OCI-LY7 (cell line): ENCODE measurements around the gene PPM1F. TPM values are rescaled to one million over a fixed set of nuclear protein-coding genes. Genes with fewer than 3 reads are reported as not detected.
A peak's percentile ranks its signal among the peaks of the same experiment; 100 is the strongest.

ENCODE experiments used
- Bru-seq: library from RNA; stranded (reverse); fragments of 400-500 nt; gene quantifications from one replicate; lab custom pipeline; 2021; lab: Mats Ljungman, UMichigan
- BruChase-seq, 2 experiments: library from RNA; stranded (reverse); fragments of 400-500 nt; gene quantifications; one replicate each; lab custom pipeline; 2021; lab: Mats Ljungman, UMichigan
- BruUV-seq: library from RNA; stranded (reverse); fragments of 400-500 nt; replicated peaks from 2 replicates; lab custom pipeline; 2021; lab: Mats Ljungman, UMichigan
- CTCF ChIA-PET: fragments of 300-600 bp; sonication (Branson Sonifier 250); formaldehyde crosslinking; loops from one replicate; lab custom pipeline; 2022; ENCODE audit warnings: antibody characterized with exemption; ENCODE audit not compliant: unreplicated experiment; lab: Charles Lee
- POLR2A ChIA-PET: fragments of 300-600 bp; sonication (Branson Sonifier 250); formaldehyde crosslinking; loops from one replicate; lab custom pipeline; 2022; ENCODE audit warnings: antibody characterized with exemption; lab: Charles Lee
- DNase-seq: peaks from one replicate; pipeline ENCODE4 v3.0.0-alpha.2; 2015; ENCODE audit warnings: low spot score
- H2AFZ ChIP-seq: fragments of 200-600 bp; sonication (generic), shearing (Covaris generic); 2 replicates; pipeline ENCODE4 v1.6.1; 2014; ENCODE audit warnings: mild to moderate bottlenecking, antibody characterized with exemption, low read length, moderate library complexity
- H3K27ac ChIP-seq: fragments of 200-600 bp; sonication (generic); 2 replicates; pipeline ENCODE4 v1.5.1; 2014; ENCODE audit warnings: mixed run types, low read depth, mild to moderate bottlenecking, moderate library complexity, low read length, inconsistent platforms; ENCODE audit not compliant: poor library complexity, severe bottlenecking
- H3K36me3 ChIP-seq: fragments of 200-600 bp; sonication (generic); 2 replicates; pipeline ENCODE4 v1.6.1; 2014; ENCODE audit warnings: mild to moderate bottlenecking, antibody characterized with exemption, low read length, moderate library complexity, mixed read lengths; ENCODE audit not compliant: insufficient read depth
- H3K4me1 ChIP-seq: fragments of 200-600 bp; sonication (generic); 2 replicates; pipeline ENCODE4 v1.5.1; 2014; ENCODE audit warnings: mild to moderate bottlenecking, low read length; ENCODE audit not compliant: insufficient read depth, poor library complexity, severe bottlenecking
- H3K4me2 ChIP-seq: fragments of 200-600 bp; sonication (generic); 2 replicates; pipeline ENCODE4 v1.6.1; 2014; ENCODE audit warnings: mild to moderate bottlenecking, low read length
- H3K4me3 ChIP-seq: fragments of 200-600 bp; sonication (generic); 2 replicates; pipeline ENCODE4 v1.5.1; 2014; ENCODE audit warnings: mild to moderate bottlenecking, low read depth, low read length; ENCODE audit not compliant: poor library complexity, severe bottlenecking
- H3K79me2 ChIP-seq: fragments of 200-600 bp; sonication (generic); 2 replicates; pipeline ENCODE4 v1.6.1; 2016; ENCODE audit warnings: low read depth, mild to moderate bottlenecking, low read length, moderate library complexity, mixed read lengths; ENCODE audit not compliant: insufficient read depth
- H3K9me2 ChIP-seq: fragments of 200-600 bp; sonication (generic); 2 replicates; pipeline ENCODE4 v1.6.1; 2016; ENCODE audit warnings: mild to moderate bottlenecking, low read length, mixed read lengths; ENCODE audit not compliant: insufficient read depth
- H3K9me3 ChIP-seq: fragments of 200-600 bp; sonication (generic); 2 replicates; pipeline ENCODE4 v1.6.1; 2014; ENCODE audit warnings: mild to moderate bottlenecking, mixed run types, low read length, mixed read lengths
- H4K20me1 ChIP-seq: fragments of 200-600 bp; sonication (generic); 2 replicates; pipeline ENCODE4 v1.6.1; 2014; ENCODE audit warnings: mild to moderate bottlenecking, antibody characterized with exemption, low read length, moderate library complexity, mixed read lengths; ENCODE audit not compliant: insufficient read depth
- CTCF ChIP-seq: fragments of 200-600 bp; sonication (generic); conservative IDR thresholded peaks from 2 replicates; pipeline ENCODE4 v1.5.1; 2014; ENCODE audit warnings: mild to moderate bottlenecking, antibody characterized with exemption, low read length, moderate library complexity, mixed read lengths
- EZH2phosphoT487 ChIP-seq: fragments of 200-600 bp; sonication (generic); IDR thresholded peaks from 2 replicates; pipeline ENCODE4 v1.6.1; 2018; ENCODE audit warnings: low read depth, borderline replicate concordance, mild to moderate bottlenecking, mixed run types, antibody characterized with exemption, low read length, moderate library complexity, mixed read lengths
- intact Hi-C: fragments of 100-400 bp; cut with micrococcal nuclease; formaldehyde crosslinking; loops from one replicate; pipeline ENCODE4 v1.10.0; 2022; ENCODE audit not compliant: unreplicated experiment
- long read RNA-seq: library from polyadenylated mRNA; stranded (forward); transcript quantifications from one replicate; pipeline ENCODE4 v2.0.0, GENCODE V29; 2022
- total RNA-seq, 2 experiments: library from RNA; depleted of rRNA in 1 of 2; stranded (reverse); fragments of >200 nt in 1 of 2; shearing (Covaris generic) in 1 of 2; gene quantifications; 2 replicates each; pipeline ENCODE4 v1.2.3, GENCODE V29; 2014 to 2022

PPM1F gene
- 21.7 and 35.4 TPM in 2 replicates for total RNA-seq (2014; rRNA removed; shearing (Covaris generic))
- total RNA-seq (2022) = 27.2 and 29.7 TPM in 2 replicates
- Bru-seq, nascent RNA = percentile 46 among the genes with signal in this experiment
- percentile 58 among the genes with signal in this experiment for BruChase-seq, experiment 1, labeled RNA remaining after a 6-hour chase
- BruChase-seq, experiment 2, labeled RNA remaining after a 2-hour chase = percentile 54 among the genes with signal in this experiment
- long read RNA-seq, full-length matches to known transcripts = 35 of 59 reads
- long read RNA-seq, partial matches to known transcripts = 4 of 59 reads
- long read RNA-seq, other reads (novel, unspliced or antisense) = 20 of 59 reads

GRCh38 chr22:21952586-21953571, at the start of gene PPM1F:
TSS of gene PPM1F (minus strand) at chr22:21952848. CDS start at chr22:21946048, 6,800 bp downstream.
- Histone ChIP-seq H3K9me3 (no peaks in the 10 kb centered on the region), H3K79me2 (no peaks in the 10 kb centered on the region), H3K36me3 (no peaks in the 10 kb centered on the region), H3K4me3 (peak within 1 kb of the TSS; percentile 74), H4K20me1 (no peaks in the 10 kb centered on the region), H3K9me2 (no peaks in the 10 kb centered on the region), H2AFZ (peak within 1 kb of the TSS; percentile 40), H3K4me1 (peaks cover 6% of the 10 kb centered on the region), H3K4me2 (peak within 1 kb of the TSS; percentile 91), H3K27ac (no peak within 1 kb of the TSS)
- BruUV-seq = no TSS peak
- POLR2A ChIA-PET = interaction anchor here (0.8 kb wide), 1 partner anchor 26 kb away, joined by 3 read pairs; no protein-coding TSS in a partner anchor
- CTCF ChIA-PET = no interaction called here
- intact Hi-C loops = loop anchor here (2.0 kb wide), 2 partner anchors 14 to 240 kb away; no protein-coding TSS in a partner anchor
- TF ChIP-seq EZH2phosphoT487 (no peak), CTCF (peak; percentile 90)
- DNase-seq = peak; percentile 89

GRCh38 chr22:22001664-22002525, 49.2 kb upstream of the PPM1F start:
- H3K9me3 ChIP-seq = no peaks in the 10 kb centered on the region
- H3K27ac ChIP-seq = no peak overlapping the region
- ChIA-PET CTCF (no interaction called here), POLR2A (interaction anchor here (0.6 kb wide), 2 partner anchors 215 to 1886 kb away, joined by 3 read pairs; no protein-coding TSS in a partner anchor)
- H3K36me3 ChIP-seq = no peaks in the 10 kb centered on the region
- no peaks in the 10 kb centered on the region for H4K20me1 ChIP-seq
- H3K4me3 ChIP-seq = no peak overlapping the region
- intact Hi-C loops = no loop called here
- BruUV-seq = no TSS peak
- no peak overlapping the region for H2AFZ ChIP-seq
- TF ChIP-seq CTCF (no peak), EZH2phosphoT487 (no peak)
- no peaks in the 10 kb centered on the region for H3K9me2 ChIP-seq
- H3K4me1 ChIP-seq = no peaks in the 10 kb centered on the region
- DNase-seq = no peak
- H3K4me2 ChIP-seq = no peak overlapping the region
- H3K79me2 ChIP-seq = no peaks in the 10 kb centered on the region
